Measurements from ENCODE around the gene AKR7A2. TPM values are rescaled to one million over a fixed set of nuclear protein-coding genes. Genes with fewer than 3 reads are reported as not detected.
A peak's percentile ranks its signal among the peaks of the same experiment; 100 is the strongest.

Gene AKR7A2
- total and polyA plus RNA-seq, 8 donors, result 43.2 to 73.8 (median 63.5) TPM

- peak overlapping the region in 1 of 2 donors; percentile 48 for H3K27ac ChIP-seq
- intact Hi-C loops (cut with DNase I), result no loop called here
- peaks cover 0 to 13% of the 10 kb centered on the region in 2 donors for H3K36me3 ChIP-seq
- no peaks in the 10 kb centered on the region for H3K27me3 ChIP-seq
- ATAC-seq, result no peak
- no peak overlapping the region for H3K4me3 ChIP-seq
- no peak for TF ChIP-seq CTCF (IDR thresholded peaks at IDR 0.05)
- no peaks in the 10 kb centered on the region for H3K9me3 ChIP-seq
- DNase-seq, result no peak
- H3K4me1 ChIP-seq, result peaks cover 16 to 52% of the 10 kb centered on the region in 2 donors
Observed at GRCh38 chr1:19313636-19313959, 1.7 kb upstream of the AKR7A2 start.

- ATAC-seq (no peak), DNase-seq (no peak)
- Histone ChIP-seq H3K4me3 (peak overlapping the region; percentile 86 to 94), H3K27me3 (no peaks in the 10 kb centered on the region), H3K36me3 (peaks cover 0 to 12% of the 10 kb centered on the region in 2 donors), H3K9me3 (no peaks in the 10 kb centered on the region), H3K4me1 (peaks cover 16 to 52% of the 10 kb centered on the region in 2 donors), H3K27ac (peak overlapping the region; percentile 75 to 89)
- TF ChIP-seq CTCF (IDR thresholded peaks at IDR 0.05), result no peak
- intact Hi-C loops (cut with DNase I), result no loop called here
Observed at GRCh38 chr1:19312782-19313635, 1.1 kb upstream of the AKR7A2 start.

GRCh38 chr1:19311503-19311930, 427 bp downstream of the AKR7A2 start:
- Histone ChIP-seq H3K9me3 (no peaks in the 10 kb centered on the region), H3K27me3 (no peaks in the 10 kb centered on the region), H3K4me1 (peaks cover 16 to 51% of the 10 kb centered on the region in 2 donors), H3K4me3 (peak overlapping the region; percentile 86 to 94), H3K27ac (peak overlapping the region in 1 of 2 donors; percentile 89), H3K36me3 (peaks cover 0 to 20% of the 10 kb centered on the region in 2 donors)
- intact Hi-C loops (cut with DNase I), result no loop called here
- DNase-seq, result no peak
- no peak for TF ChIP-seq CTCF (IDR thresholded peaks at IDR 0.05)
- peak; percentile 14 for ATAC-seq

GRCh38 chr1:19310720-19311502, 1.0 kb downstream of the AKR7A2 start:
- Histone ChIP-seq H3K4me1 (peaks cover 16 to 45% of the 10 kb centered on the region in 2 donors), H3K9me3 (no peaks in the 10 kb centered on the region), H3K36me3 (peaks cover 0 to 26% of the 10 kb centered on the region in 2 donors), H3K4me3 (peak overlapping the region; percentile 86 to 94), H3K27ac (no peak overlapping the region), H3K27me3 (no peaks in the 10 kb centered on the region)
- intact Hi-C loops (cut with DNase I), result no loop called here
- ATAC-seq (peak; percentile 8), DNase-seq (peak in 1 of 4 donors; percentile 11)
- no peak for TF ChIP-seq CTCF (IDR thresholded peaks at IDR 0.05)

- ATAC-seq, result no peak
Observed at GRCh38 chr1:19310061-19310460, 1.9 kb downstream of the AKR7A2 start.

More at GRCh38 chr1:19310061-19310460, 1.9 kb downstream of the AKR7A2 start:
- H3K36me3 ChIP-seq, result peaks cover 0 to 35% of the 10 kb centered on the region in 2 donors
- no peaks in the 10 kb centered on the region for H3K27me3 ChIP-seq
- H3K4me3 ChIP-seq, result no peak overlapping the region
- no peaks in the 10 kb centered on the region for H3K9me3 ChIP-seq
- no peak for TF ChIP-seq CTCF (IDR thresholded peaks at IDR 0.05)
- no peak overlapping the region for H3K27ac ChIP-seq
- peaks cover 13 to 36% of the 10 kb centered on the region in 2 donors for H3K4me1 ChIP-seq
- intact Hi-C loops (cut with DNase I), result no loop called here
- DNase-seq, result no peak
